Activated B cell treated with CpG ODN at 0.5 μM for 24 hours (primary cell): ENCODE data around the gene TCF12. TPM values are rescaled to one million over a fixed set of nuclear protein-coding genes. Genes with fewer than 3 reads are reported as not detected.
"Not testable (repeated sequence)": the region's sequence is repeated elsewhere in the genome, so short reads cannot be mapped to it uniquely, and the experiment has no call there.

Experiments used
- ATAC-seq: fragments of 200-7000 bp; cut with Tn5 transposase; one replicate; pipeline ENCODE4 v1.10.0; 2021; ENCODE audit warnings: low read depth, mild to moderate bottlenecking, moderate library complexity
- CTCF ChIA-PET: fragments of 350-600 bp; sonication (Branson Sonifier 250); formaldehyde crosslinking; loops from one replicate; lab custom pipeline; 2021; ENCODE audit warnings: antibody characterized with exemption; lab: Charles Lee
- POLR2A ChIA-PET: fragments of 350-600 bp; sonication (Branson Sonifier 250); formaldehyde crosslinking; loops from one replicate; lab custom pipeline; 2021; ENCODE audit warnings: antibody characterized with exemption; lab: Charles Lee
- DNase-seq: peaks from one replicate; pipeline ENCODE4 v3.0.0; 2022
- H3K27ac Mint-ChIP-seq: one replicate; pipeline ENCODE4 v1.8.0; 2020; ENCODE audit warnings: mixed read lengths
- H3K27me3 Mint-ChIP-seq: one replicate; pipeline ENCODE4 v1.8.0; 2021; ENCODE audit warnings: mixed read lengths
- H3K36me3 Mint-ChIP-seq: one replicate; pipeline ENCODE4 v1.8.0; 2021; ENCODE audit warnings: low read depth, mixed read lengths
- H3K4me1 Mint-ChIP-seq: one replicate; pipeline ENCODE4 v1.8.0; 2021; ENCODE audit warnings: mixed read lengths
- H3K4me3 Mint-ChIP-seq: one replicate; pipeline ENCODE4 v1.8.0; 2020; ENCODE audit warnings: mild to moderate bottlenecking, mixed read lengths
- H3K9me3 Mint-ChIP-seq: one replicate; pipeline ENCODE4 v1.8.0; 2020; ENCODE audit warnings: mixed read lengths
- CTCF ChIP-seq: fragments of 200-600 bp; IDR thresholded peaks from one replicate; pipeline ENCODE4 v1.8.0; 2022; ENCODE audit warnings: antibody characterized with exemption, mild to moderate bottlenecking
- intact Hi-C: fragments of 100-400 bp; cut with micrococcal nuclease; formaldehyde crosslinking; loops from one replicate; pipeline ENCODE4 v1.15.1; 2024
- total RNA-seq: library from RNA; stranded (reverse); gene quantifications from 2 replicates; pipeline ENCODE4 v1.2.3, GENCODE V29; 2022

Gene TCF12
- total RNA-seq, 1 donor from 2014 or later: 119 TPM

- ChIA-PET CTCF (no interaction called here), POLR2A (no interaction called here)
- DNase-seq (no peak), ATAC-seq (no peak)
- Mint-ChIP-seq H3K9me3 (no peaks in the 10 kb centered on the region), H3K4me1 (no peaks in the 10 kb centered on the region), H3K27me3 (no peaks in the 10 kb centered on the region), H3K4me3 (no peak overlapping the region), H3K36me3 (peaks cover 22% of the 10 kb centered on the region), H3K27ac (no peak overlapping the region)
- intact Hi-C loops: no loop called here
- no peak for TF ChIP-seq CTCF
These were observed 77.6 kb downstream of the TCF12 start for GRCh38 chr15:56996093-56996492.

- no peak for ATAC-seq
- no peaks in the 10 kb centered on the region for H3K9me3 Mint-ChIP-seq
These were observed 78.5 kb downstream of the TCF12 start for GRCh38 chr15:56996746-56997470.

GRCh38 chr15:57003418-57003817 lies 85.0 kb downstream of the TCF12 start:
- Mint-ChIP-seq H3K4me3 (no peak overlapping the region), H3K9me3 (no peaks in the 10 kb centered on the region), H3K4me1 (peaks cover 16% of the 10 kb centered on the region), H3K27ac (no peak overlapping the region), H3K36me3 (peaks cover 16% of the 10 kb centered on the region), H3K27me3 (no peaks in the 10 kb centered on the region)
- ATAC-seq (no peak), DNase-seq (no peak)
- no peak for TF ChIP-seq CTCF
- intact Hi-C loops: no loop called here
- ChIA-PET CTCF (no interaction called here), POLR2A (no interaction called here)

More at GRCh38 chr15:56996746-56997470, 78.5 kb downstream of the TCF12 start:
- intact Hi-C loops: no loop called here
- H3K4me3 Mint-ChIP-seq: no peak overlapping the region
- peaks cover 27% of the 10 kb centered on the region for H3K36me3 Mint-ChIP-seq
- DNase-seq: no peak
- ChIA-PET CTCF (no interaction called here), POLR2A (no interaction called here)
- H3K4me1 Mint-ChIP-seq: no peaks in the 10 kb centered on the region
- no peaks in the 10 kb centered on the region for H3K27me3 Mint-ChIP-seq
- TF ChIP-seq CTCF: no peak
- no peak overlapping the region for H3K27ac Mint-ChIP-seq

GRCh38 chr15:57005244-57005643 lies 86.8 kb downstream of the TCF12 start:
- Mint-ChIP-seq H3K27me3 (no peaks in the 10 kb centered on the region), H3K4me1 (peaks cover 20% of the 10 kb centered on the region), H3K9me3 (no peaks in the 10 kb centered on the region), H3K27ac (no peak overlapping the region), H3K4me3 (no peak overlapping the region), H3K36me3 (peaks cover 19% of the 10 kb centered on the region)
- ChIA-PET CTCF (no interaction called here), POLR2A (no interaction called here)
- no peak for DNase-seq
- intact Hi-C loops: no loop called here
- ATAC-seq: no peak
- TF ChIP-seq CTCF: no peak

GRCh38 chr15:57007797-57008196 lies 89.4 kb downstream of the TCF12 start:
- intact Hi-C loops, POLR2A ChIA-PET, H3K4me3 Mint-ChIP-seq, DNase-seq, H3K27ac Mint-ChIP-seq, H3K27me3 Mint-ChIP-seq, ATAC-seq, H3K9me3 Mint-ChIP-seq: not testable (repeated sequence)
- Mint-ChIP-seq H3K4me1 (peaks cover 20% of the 10 kb centered on the region), H3K36me3 (peaks cover 13% of the 10 kb centered on the region)
- CTCF ChIA-PET: interaction anchor here (0.7 kb wide), 1 partner anchor 28 kb away, joined by 3 read pairs; no protein-coding TSS in a partner anchor
